ENCODE results near the gene RPS23. TPM values are rescaled to one million over a fixed set of nuclear protein-coding genes. Genes with fewer than 3 reads are reported as not detected.

Gene RPS23
- total and polyA plus RNA-seq, 3 experiments from 2014 or later, result 2,179 to 2,576 (median 2,206) TPM

- H3K9me3 Mint-ChIP-seq, result no peaks in the 10 kb centered on the region
- peaks cover 0 to 8% (median 8%) of the 10 kb centered on the region in 3 donors for H3K36me3 Mint-ChIP-seq
- no peak for DNase-seq
- Histone ChIP-seq H3K4me3 (ENCODE audit: low read length) (no peak overlapping the region), H3K27ac (ENCODE audit: low read depth, low read length) (no peak overlapping the region), H3K9me3 (ENCODE audit: low read length) (no peaks in the 10 kb centered on the region), H3K4me1 (ENCODE audit: insufficient read depth, low read length) (no peaks in the 10 kb centered on the region), H3K36me3 (ENCODE audit: insufficient read depth, low read length) (no peaks in the 10 kb centered on the region), H3K27me3 (ENCODE audit: insufficient read depth, low read length, poor library complexity, severe bottlenecking) (no peaks in the 10 kb centered on the region)
- POLR2A ChIA-PET, result no interaction called here
- CTCF ChIA-PET, result interaction anchor here (1.3 kb wide), 1 partner anchor 10 kb away, joined by 3 read pairs; no protein-coding TSS in a partner anchor
- peaks cover 0 to 1% of the 10 kb centered on the region in 2 donors for H3K27me3 Mint-ChIP-seq
- no peaks in the 10 kb centered on the region for H3K4me1 Mint-ChIP-seq
- H3K27ac Mint-ChIP-seq, result peak overlapping the region in 1 of 8 donors; percentile 70
- no peak overlapping the region for H3K4me3 Mint-ChIP-seq
These were observed 22.3 kb downstream of the RPS23 start for GRCh38 chr5:82255844-82256243.

- Mint-ChIP-seq H3K9me3 (peaks cover 2 to 7% (median 6%) of the 10 kb centered on the region in 5 donors), H3K4me3 (no peak overlapping the region), H3K4me1 (no peaks in the 10 kb centered on the region), H3K27ac (no peak overlapping the region), H3K27me3 (peaks cover 0 to 1% of the 10 kb centered on the region in 2 donors), H3K36me3 (peaks cover 8 to 13% (median 11%) of the 10 kb centered on the region in 3 donors)
- Histone ChIP-seq H3K4me3 (ENCODE audit: low read length) (no peak overlapping the region), H3K9me3 (ENCODE audit: low read length) (no peaks in the 10 kb centered on the region), H3K36me3 (ENCODE audit: insufficient read depth, low read length) (no peaks in the 10 kb centered on the region), H3K27ac (ENCODE audit: low read depth, low read length) (no peak overlapping the region), H3K27me3 (ENCODE audit: insufficient read depth, low read length, poor library complexity, severe bottlenecking) (no peaks in the 10 kb centered on the region), H3K4me1 (ENCODE audit: insufficient read depth, low read length) (no peaks in the 10 kb centered on the region)
- POLR2A ChIA-PET, result no interaction called here
- CTCF ChIA-PET, result no interaction called here
- DNase-seq, result no peak
These were observed 25.4 kb downstream of the RPS23 start for GRCh38 chr5:82252744-82253143.

- Mint-ChIP-seq H3K4me1 (no peaks in the 10 kb centered on the region), H3K36me3 (peaks cover 1 to 28% (median 11%) of the 10 kb centered on the region in 3 donors), H3K9me3 (peaks cover 17 to 27% (median 21%) of the 10 kb centered on the region in 5 donors), H3K27ac (no peak overlapping the region), H3K27me3 (no peaks in the 10 kb centered on the region), H3K4me3 (no peak overlapping the region)
- Histone ChIP-seq H3K36me3 (ENCODE audit: insufficient read depth, low read length) (no peaks in the 10 kb centered on the region), H3K4me1 (ENCODE audit: insufficient read depth, low read length) (no peaks in the 10 kb centered on the region), H3K27me3 (ENCODE audit: insufficient read depth, low read length, poor library complexity, severe bottlenecking) (no peaks in the 10 kb centered on the region), H3K27ac (ENCODE audit: low read depth, low read length) (no peak overlapping the region), H3K4me3 (ENCODE audit: low read length) (no peak overlapping the region), H3K9me3 (ENCODE audit: low read length) (no peaks in the 10 kb centered on the region)
- CTCF ChIA-PET, result no interaction called here
- DNase-seq, result no peak
- POLR2A ChIA-PET, result no interaction called here
These were observed 31.1 kb downstream of the RPS23 start for GRCh38 chr5:82246960-82247574.

GRCh38 chr5:82244854-82245635 lies 33.1 kb downstream of the RPS23 start:
- Mint-ChIP-seq H3K27me3 (no peaks in the 10 kb centered on the region), H3K36me3 (peaks cover 1 to 24% (median 11%) of the 10 kb centered on the region in 3 donors), H3K4me1 (no peaks in the 10 kb centered on the region), H3K4me3 (no peak overlapping the region), H3K9me3 (peaks cover 17 to 27% (median 21%) of the 10 kb centered on the region in 5 donors), H3K27ac (no peak overlapping the region)
- POLR2A ChIA-PET, result no interaction called here
- no peak for DNase-seq
- no peaks in the 10 kb centered on the region for H3K27me3 ChIP-seq (ENCODE audit: insufficient read depth, low read length, poor library complexity, severe bottlenecking)
- CTCF ChIA-PET, result no interaction called here
- no peak overlapping the region for H3K27ac ChIP-seq (ENCODE audit: low read depth, low read length)
- no peak overlapping the region for H3K4me3 ChIP-seq (ENCODE audit: low read length)
- H3K4me1 ChIP-seq (ENCODE audit: insufficient read depth, low read length), result no peaks in the 10 kb centered on the region
- H3K36me3 ChIP-seq (ENCODE audit: insufficient read depth, low read length), result no peaks in the 10 kb centered on the region
- H3K9me3 ChIP-seq (ENCODE audit: low read length), result no peaks in the 10 kb centered on the region

- Histone ChIP-seq H3K4me1 (ENCODE audit: insufficient read depth, low read length) (no peaks in the 10 kb centered on the region), H3K36me3 (ENCODE audit: insufficient read depth, low read length) (no peaks in the 10 kb centered on the region), H3K4me3 (ENCODE audit: low read length) (no peak overlapping the region), H3K27me3 (ENCODE audit: insufficient read depth, low read length, poor library complexity, severe bottlenecking) (no peaks in the 10 kb centered on the region), H3K9me3 (ENCODE audit: low read length) (no peaks in the 10 kb centered on the region), H3K27ac (ENCODE audit: low read depth, low read length) (no peak overlapping the region)
- Mint-ChIP-seq H3K4me3 (no peak overlapping the region), H3K36me3 (peaks cover 1 to 24% (median 11%) of the 10 kb centered on the region in 3 donors), H3K27ac (no peak overlapping the region), H3K27me3 (no peaks in the 10 kb centered on the region), H3K9me3 (peaks cover 17 to 27% (median 21%) of the 10 kb centered on the region in 5 donors), H3K4me1 (no peaks in the 10 kb centered on the region)
- POLR2A ChIA-PET, result no interaction called here
- DNase-seq, result no peak
- CTCF ChIA-PET, result no interaction called here
These were observed 34.0 kb downstream of the RPS23 start for GRCh38 chr5:82244151-82244550.

GRCh38 chr5:82234885-82235284 lies 43.3 kb downstream of the RPS23 start:
- no peak overlapping the region for H3K4me3 ChIP-seq (ENCODE audit: low read length)
- no peaks in the 10 kb centered on the region for H3K27me3 ChIP-seq (ENCODE audit: insufficient read depth, low read length, poor library complexity, severe bottlenecking)
- POLR2A ChIA-PET, result no interaction called here
- Mint-ChIP-seq H3K9me3 (no peaks in the 10 kb centered on the region), H3K27me3 (no peaks in the 10 kb centered on the region), H3K4me1 (no peaks in the 10 kb centered on the region), H3K27ac (peak overlapping the region in 1 of 8 donors; percentile 39), H3K4me3 (no peak overlapping the region), H3K36me3 (no peaks in the 10 kb centered on the region)
- H3K4me1 ChIP-seq (ENCODE audit: insufficient read depth, low read length), result no peaks in the 10 kb centered on the region
- H3K36me3 ChIP-seq (ENCODE audit: insufficient read depth, low read length), result no peaks in the 10 kb centered on the region
- H3K9me3 ChIP-seq (ENCODE audit: low read length), result no peaks in the 10 kb centered on the region
- H3K27ac ChIP-seq (ENCODE audit: low read depth, low read length), result no peak overlapping the region
- DNase-seq, result no peak
- CTCF ChIA-PET, result no interaction called here

GRCh38 chr5:82225525-82226172 lies 52.5 kb downstream of the RPS23 start:
- Histone ChIP-seq H3K9me3 (ENCODE audit: low read length) (no peaks in the 10 kb centered on the region), H3K27me3 (ENCODE audit: insufficient read depth, low read length, poor library complexity, severe bottlenecking) (no peaks in the 10 kb centered on the region), H3K4me1 (ENCODE audit: insufficient read depth, low read length) (no peaks in the 10 kb centered on the region), H3K4me3 (ENCODE audit: low read length) (no peak overlapping the region), H3K27ac (ENCODE audit: low read depth, low read length) (no peak overlapping the region), H3K36me3 (ENCODE audit: insufficient read depth, low read length) (no peaks in the 10 kb centered on the region)
- Mint-ChIP-seq H3K4me3 (no peak overlapping the region), H3K4me1 (peaks cover 3 to 4% (median 4%) of the 10 kb centered on the region in 3 donors), H3K36me3 (peaks cover 0 to 3% (median 0%) of the 10 kb centered on the region in 3 donors), H3K27ac (peak overlapping the region in 1 of 8 donors; percentile 77), H3K27me3 (no peaks in the 10 kb centered on the region), H3K9me3 (no peaks in the 10 kb centered on the region)
- peak; percentile 34 to 68 (median 50) for DNase-seq
- ChIA-PET POLR2A (no interaction called here), CTCF (interaction anchor here (0.6 to 2.7 kb wide), 15 partner anchors 9 to 1213 kb away, joined by 3 to 20 read pairs (median 3); no protein-coding TSS in a partner anchor)

Measured in CD8-positive, alpha-beta memory T cell (primary cell).